Measurements from ENCODE around the gene EEFSEC. TPM values are rescaled to one million over a fixed set of nuclear protein-coding genes. Genes with fewer than 3 reads are reported as not detected.

The EEFSEC gene
- polyA plus RNA-seq, 1 experiment: 16.3 TPM

DNA sequence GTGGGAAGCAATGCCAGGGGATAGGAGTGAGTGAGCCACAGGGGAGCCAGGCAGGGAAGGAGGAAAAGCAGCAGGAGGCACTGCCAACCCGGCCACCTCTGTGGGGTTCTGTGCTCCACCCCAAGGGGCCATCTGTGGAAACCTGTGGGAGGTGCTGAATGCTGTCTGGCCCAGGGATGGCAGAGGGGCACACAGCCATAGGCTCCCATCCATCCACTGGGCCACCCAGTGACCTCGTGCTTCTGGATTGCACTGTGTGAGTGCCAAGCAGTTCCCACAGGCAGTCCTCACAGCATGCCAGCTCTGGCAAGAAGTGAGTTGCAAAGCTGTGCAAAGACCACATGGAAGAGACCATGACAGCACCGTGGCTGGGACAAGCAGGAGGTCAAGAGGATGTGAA is 285.9 kb downstream of the EEFSEC start:
- Histone ChIP-seq H3K36me3 (ENCODE audit: control insufficient read depth, insufficient read depth, low read length) (no peaks in the 10 kb centered on the region), H3K27me3 (ENCODE audit: control insufficient read depth, insufficient read depth, low read length) (peaks cover 6% of the 10 kb centered on the region), H3K4me3 (ENCODE audit: low read depth, low read length) (no peak overlapping the region)
- peak; percentile 4 for DNase-seq (ENCODE audit: low read depth)
- ChIA-PET POLR2A (interaction anchor here (0.6 kb wide), 1 partner anchor 55 kb away, joined by 3 read pairs; no protein-coding TSS in a partner anchor), CTCF (interaction anchor here (0.7 to 4.5 kb wide), 9 partner anchors 9 to 269 kb away, joined by 3 to 23 read pairs (median 3); no protein-coding TSS in a partner anchor)
- TF ChIP-seq, protein P1, sequence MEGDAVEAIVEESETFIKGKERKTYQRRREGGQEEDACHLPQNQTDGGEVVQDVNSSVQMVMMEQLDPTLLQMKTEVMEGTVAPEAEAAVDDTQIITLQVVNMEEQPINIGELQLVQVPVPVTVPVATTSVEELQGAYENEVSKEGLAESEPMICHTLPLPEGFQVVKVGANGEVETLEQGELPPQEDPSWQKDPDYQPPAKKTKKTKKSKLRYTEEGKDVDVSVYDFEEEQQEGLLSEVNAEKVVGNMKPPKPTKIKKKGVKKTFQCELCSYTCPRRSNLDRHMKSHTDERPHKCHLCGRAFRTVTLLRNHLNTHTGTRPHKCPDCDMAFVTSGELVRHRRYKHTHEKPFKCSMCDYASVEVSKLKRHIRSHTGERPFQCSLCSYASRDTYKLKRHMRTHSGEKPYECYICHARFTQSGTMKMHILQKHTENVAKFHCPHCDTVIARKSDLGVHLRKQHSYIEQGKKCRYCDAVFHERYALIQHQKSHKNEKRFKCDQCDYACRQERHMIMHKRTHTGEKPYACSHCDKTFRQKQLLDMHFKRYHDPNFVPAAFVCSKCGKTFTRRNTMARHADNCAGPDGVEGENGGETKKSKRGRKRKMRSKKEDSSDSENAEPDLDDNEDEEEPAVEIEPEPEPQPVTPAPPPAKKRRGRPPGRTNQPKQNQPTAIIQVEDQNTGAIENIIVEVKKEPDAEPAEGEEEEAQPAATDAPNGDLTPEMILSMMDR (IDR thresholded peaks at IDR 0.05; ENCODE audit: insufficient read depth, low read depth, low read length): no peak

DNA sequence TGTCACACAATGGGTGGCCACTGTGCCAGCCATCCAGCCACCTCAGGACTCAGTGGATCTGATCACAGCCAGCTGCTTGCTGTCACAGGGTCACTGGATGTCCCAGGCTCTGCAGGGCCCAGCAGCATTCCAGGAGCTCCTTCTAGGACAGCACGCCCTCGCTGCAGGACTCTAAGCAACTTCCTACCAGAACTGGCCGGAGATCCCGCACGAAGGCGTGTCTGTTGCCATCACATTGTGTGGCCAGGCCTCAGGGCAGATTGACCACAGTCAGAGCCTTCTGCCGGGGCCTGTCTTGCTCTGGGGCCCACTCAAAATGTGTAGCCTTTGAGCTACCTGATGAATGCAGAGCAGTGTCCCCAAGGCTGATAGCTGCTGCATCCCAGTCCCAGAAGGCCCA is 288.8 kb downstream of the EEFSEC start:
- TF ChIP-seq, protein P1 (IDR thresholded peaks at IDR 0.05; ENCODE audit: insufficient read depth, low read depth, low read length): no peak
- no peak for DNase-seq (ENCODE audit: low read depth)
- ChIA-PET CTCF (no interaction called here), POLR2A (no interaction called here)
- H3K4me3 ChIP-seq (ENCODE audit: low read depth, low read length): no peak overlapping the region
- H3K36me3 ChIP-seq (ENCODE audit: control insufficient read depth, insufficient read depth, low read length): no peaks in the 10 kb centered on the region
- H3K27me3 ChIP-seq (ENCODE audit: control insufficient read depth, insufficient read depth, low read length): peaks cover 6% of the 10 kb centered on the region

DNA sequence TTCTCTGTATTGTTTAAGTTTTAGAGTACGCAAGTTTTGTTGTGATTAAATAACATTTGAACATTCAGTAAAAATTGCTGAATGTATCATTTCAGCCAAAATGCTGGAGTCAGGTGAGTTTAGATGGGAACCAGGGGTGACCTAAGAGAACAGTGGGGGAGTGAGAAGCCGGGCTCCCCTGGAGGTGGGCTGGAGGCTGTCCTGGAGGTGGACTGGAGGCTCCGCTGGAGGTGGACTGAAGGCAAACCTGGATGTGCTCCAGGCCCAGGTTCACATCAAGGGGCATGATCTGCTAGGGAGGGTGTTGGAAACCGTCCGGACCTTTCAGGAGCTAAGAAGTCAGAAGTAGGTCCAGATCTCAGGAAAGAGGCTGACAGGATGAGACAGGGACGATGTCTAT is 289.7 kb downstream of the EEFSEC start:
- CTCF ChIA-PET: no interaction called here
- peaks cover 6% of the 10 kb centered on the region for H3K27me3 ChIP-seq (ENCODE audit: control insufficient read depth, insufficient read depth, low read length)
- DNase-seq (ENCODE audit: low read depth): no peak
- POLR2A ChIA-PET: no interaction called here
- no peaks in the 10 kb centered on the region for H3K36me3 ChIP-seq (ENCODE audit: control insufficient read depth, insufficient read depth, low read length)
- H3K4me3 ChIP-seq (ENCODE audit: low read depth, low read length): no peak overlapping the region
- TF ChIP-seq, protein P1 (IDR thresholded peaks at IDR 0.05; ENCODE audit: insufficient read depth, low read depth, low read length): no peak

DNA sequence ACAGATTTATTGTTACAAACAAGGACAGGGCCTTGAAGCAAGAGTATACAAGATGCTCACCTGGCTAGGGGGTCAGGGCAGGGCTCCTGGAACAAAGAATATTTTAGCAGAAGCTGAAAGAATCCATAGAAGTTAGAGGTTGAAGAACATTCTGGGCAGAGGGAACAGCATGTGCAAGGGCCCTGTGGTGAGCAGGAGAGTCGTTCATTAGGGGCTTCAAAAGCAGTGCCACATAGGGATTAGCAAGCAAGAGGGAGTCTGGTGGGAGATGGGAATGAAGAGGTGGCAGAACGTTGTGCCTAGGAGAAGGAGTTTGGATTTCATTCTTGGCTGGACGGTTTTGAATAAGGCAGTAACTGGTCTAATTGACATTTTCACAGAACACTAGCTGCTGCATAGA is 290.5 kb downstream of the EEFSEC start:
- ChIA-PET CTCF (no interaction called here), POLR2A (no interaction called here)

DNA sequence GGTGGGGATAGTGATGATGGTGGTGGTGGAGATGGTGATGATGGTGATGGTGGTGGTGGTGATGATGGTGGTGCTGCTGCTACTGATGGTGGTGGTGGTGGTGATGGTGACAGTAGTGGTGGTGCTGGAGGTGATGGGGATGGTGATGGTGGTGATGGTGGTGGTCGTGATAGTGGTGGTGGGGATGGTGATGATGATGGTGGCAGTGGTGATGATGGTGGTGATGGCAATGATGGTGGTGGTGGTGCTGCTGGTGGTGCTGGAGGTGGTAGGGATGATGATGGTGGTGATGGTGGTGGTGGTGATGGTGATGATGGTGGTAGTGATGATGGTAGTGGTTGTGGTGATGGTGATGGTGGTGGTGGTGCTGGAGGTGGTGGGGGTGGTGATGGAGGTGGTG is 292.1 kb downstream of the EEFSEC start:
- CTCF ChIA-PET: no interaction called here
- POLR2A ChIA-PET: no interaction called here
- H3K27me3 ChIP-seq (ENCODE audit: control insufficient read depth, insufficient read depth, low read length): peaks cover 5% of the 10 kb centered on the region
- TF ChIP-seq, protein P1 (IDR thresholded peaks at IDR 0.05; ENCODE audit: insufficient read depth, low read depth, low read length): no peak
- DNase-seq (ENCODE audit: low read depth): no peak
- no peak overlapping the region for H3K4me3 ChIP-seq (ENCODE audit: low read depth, low read length)
- no peaks in the 10 kb centered on the region for H3K36me3 ChIP-seq (ENCODE audit: control insufficient read depth, insufficient read depth, low read length)

More for the DNA sequence above, 290.5 kb downstream of the EEFSEC start:
- TF ChIP-seq, protein P1 (IDR thresholded peaks at IDR 0.05; ENCODE audit: insufficient read depth, low read depth, low read length): no peak
- no peak for DNase-seq (ENCODE audit: low read depth)
- H3K4me3 ChIP-seq (ENCODE audit: low read depth, low read length): no peak overlapping the region
- peaks cover 6% of the 10 kb centered on the region for H3K27me3 ChIP-seq (ENCODE audit: control insufficient read depth, insufficient read depth, low read length)
- H3K36me3 ChIP-seq (ENCODE audit: control insufficient read depth, insufficient read depth, low read length): no peaks in the 10 kb centered on the region

All from BJ (cell line).